CD4-positive, alpha-beta T cell treated with Interleukin-15 for 4 hours (primary cell): Measurements from ENCODE around the gene ESD.

Experiments
- DNase-seq: peaks from one replicate; pipeline ENCODE4 v3.0.0-alpha.2; 2020; ENCODE audit warnings: low spot score

ESD gene

DNA sequence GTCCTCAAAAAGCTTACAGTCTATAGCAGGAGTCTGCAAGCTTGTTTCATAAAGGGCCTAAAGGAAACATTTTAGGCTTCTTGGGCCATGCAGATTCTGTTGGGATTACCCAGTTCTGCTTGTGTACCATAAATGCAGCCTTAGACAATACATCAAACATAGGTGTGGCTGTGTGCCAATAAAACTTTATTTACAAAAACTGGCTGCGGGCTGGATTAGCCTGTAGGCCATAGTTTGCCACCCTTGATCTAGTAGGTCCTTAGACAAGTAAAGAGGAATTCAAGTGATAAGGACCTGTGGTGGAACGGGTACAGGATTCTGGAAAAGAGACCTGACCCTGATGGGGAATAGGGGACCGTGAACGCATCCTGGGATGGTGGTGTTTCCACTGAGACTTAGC, 51.9 kb downstream of the ESD start:
- no peak for DNase-seq

GRCh38 chr13:46743191-46743590, 53.8 kb downstream of the ESD start:
- no peak for DNase-seq

DNA sequence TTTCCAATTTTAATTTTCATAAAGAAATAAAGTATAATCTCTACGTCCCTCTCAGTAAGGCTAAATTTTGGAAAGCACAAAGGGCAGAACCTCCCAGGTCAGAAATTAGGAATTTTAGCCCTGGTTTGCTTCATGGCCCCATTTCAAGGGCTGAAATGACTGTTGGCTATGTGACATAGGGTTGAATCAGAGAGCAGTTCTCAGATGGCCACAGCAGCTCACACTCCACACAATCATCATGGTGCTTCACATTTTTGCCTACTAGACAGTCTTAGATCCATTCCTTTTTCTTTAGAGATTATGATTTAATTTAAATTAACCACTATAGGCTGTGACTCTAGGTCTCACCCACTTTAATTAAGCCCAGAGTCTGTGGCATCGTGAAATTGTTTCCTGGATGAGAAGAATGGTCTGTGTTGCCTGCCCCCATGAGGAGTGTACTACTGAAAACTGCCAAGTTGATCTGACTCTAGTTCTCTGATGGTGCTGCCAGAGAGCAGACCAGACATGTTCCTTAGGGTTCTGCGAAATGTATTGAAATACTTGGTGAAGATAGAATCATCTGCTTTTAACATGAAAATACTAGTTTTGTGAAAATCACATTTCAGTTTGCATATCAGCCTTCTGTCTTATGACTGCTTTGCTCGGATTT, 57.4 kb downstream of the ESD start:
- DNase-seq, result no peak

- no peak for DNase-seq
Observed at GRCh38 chr13:46738766-46739165, 58.2 kb downstream of the ESD start.

DNA sequence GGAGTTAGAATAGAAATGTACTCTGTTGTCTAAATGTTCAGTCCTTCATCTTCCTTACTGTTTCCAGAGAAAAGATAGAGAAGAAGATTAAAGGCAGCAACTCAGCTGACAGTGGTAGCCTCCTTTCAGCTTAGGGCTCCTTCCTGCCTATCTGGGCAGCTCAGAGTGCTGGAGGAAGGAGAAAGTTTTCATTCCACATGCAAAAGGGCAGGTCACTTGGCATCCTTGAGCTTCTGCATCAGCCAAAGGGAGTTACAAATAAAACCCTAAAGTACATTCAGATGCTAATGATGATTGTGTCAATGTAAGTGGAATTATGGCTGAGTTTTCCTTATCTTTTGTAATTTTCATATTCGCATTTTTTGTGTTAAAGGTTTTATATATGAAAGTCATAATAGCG, 58.9 kb downstream of the ESD start:
- DNase-seq, result no peak

DNA sequence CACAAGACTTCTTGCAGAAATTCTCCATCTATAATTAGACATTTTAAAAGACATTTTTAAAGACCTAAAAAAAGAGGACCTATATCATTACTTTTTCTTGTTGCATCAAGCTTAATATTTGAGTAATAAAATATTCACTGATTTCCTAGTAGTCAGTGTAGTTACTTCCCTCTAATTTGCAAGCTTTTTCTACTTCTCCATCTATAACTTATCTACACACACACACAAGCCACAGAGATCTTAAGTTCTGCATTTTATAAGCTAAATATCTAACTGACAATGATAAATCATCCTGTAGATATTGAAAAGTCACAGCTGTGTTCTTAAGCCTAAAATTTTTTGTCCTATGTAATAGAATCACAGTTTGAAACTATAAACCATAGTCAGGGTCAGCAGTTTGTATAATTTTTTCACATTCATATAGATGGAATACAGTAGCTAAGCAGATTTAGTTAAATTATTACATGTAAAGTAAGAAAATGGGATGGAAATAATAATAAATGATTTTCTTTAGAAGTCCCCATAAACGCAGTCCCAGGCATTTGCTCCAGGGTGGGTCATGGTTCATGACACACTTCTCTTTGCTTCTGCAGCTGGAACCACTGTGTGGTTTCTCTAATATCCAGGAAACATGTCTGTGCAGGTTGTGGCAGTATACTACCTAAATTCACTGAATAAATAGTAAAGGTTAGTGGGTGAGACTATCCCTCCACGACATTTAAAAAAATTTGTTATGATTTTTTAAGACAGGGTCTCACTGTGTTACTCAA, 60.2 kb downstream of the ESD start:
- no peak for DNase-seq

- DNase-seq, result no peak
Observed at GRCh38 chr13:46735425-46735824, 61.5 kb downstream of the ESD start.

- DNase-seq, result no peak
Observed at GRCh38 chr13:46731535-46731934, 65.4 kb downstream of the ESD start.

DNA sequence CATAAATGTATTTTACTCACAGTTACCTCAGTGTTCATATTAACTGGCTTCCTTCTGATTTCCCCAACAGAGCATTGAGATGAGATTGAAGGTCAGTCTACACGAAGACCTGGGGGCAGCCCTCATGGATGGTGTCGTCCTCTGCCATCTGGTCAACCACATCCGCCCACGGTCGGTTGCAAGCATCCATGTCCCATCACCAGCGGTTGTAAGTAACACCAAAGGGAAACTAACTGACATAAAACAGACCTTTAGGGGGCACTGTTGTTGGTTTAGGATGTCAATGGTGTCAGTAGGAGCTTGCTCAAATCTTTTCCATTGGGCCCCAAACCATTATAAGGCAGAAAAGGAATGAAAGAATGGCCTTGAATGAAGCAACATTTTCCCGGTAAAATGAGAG, 68.2 kb downstream of the ESD start:
- peak; percentile 12 for DNase-seq

DNA sequence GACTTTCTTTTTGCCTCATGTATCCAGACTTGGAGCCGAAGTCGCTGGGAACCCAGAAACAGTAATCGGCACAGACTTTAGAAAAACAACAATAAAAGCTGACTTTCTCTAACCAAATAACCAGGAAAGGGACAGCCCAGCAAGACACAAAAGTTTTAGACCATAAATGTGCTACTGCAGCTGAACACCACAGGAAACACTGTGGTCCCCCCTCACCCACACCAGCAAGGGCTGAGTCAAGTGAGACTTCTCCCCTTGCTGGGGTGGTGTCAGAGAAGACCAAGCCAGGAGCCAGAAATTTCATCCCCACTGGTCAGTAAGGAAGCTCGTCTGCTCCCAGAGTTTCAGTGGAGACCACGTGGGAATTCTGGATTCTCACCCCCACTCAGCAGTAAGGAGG, 70.6 kb downstream of the ESD start:
- no peak for DNase-seq
